Adipocyte (in vitro differentiated cells): ENCODE measurements around the gene PBX3.
A peak's percentile ranks its signal among the peaks of the same experiment; 100 is the strongest.
"Not testable (repeated sequence)": the region's sequence is repeated elsewhere in the genome, so short reads cannot be mapped to it uniquely, and the experiment has no call there.

ENCODE experiments used
- DNase-seq: peaks from one replicate; pipeline ENCODE4 v3.0.0-alpha.2; 2015; ENCODE audit warnings: low read depth
- H3K27me3 ChIP-seq: replicated peaks from 2 replicates; pipeline ENCODE4 v1.7.0; 2013; ENCODE audit warnings: mild to moderate bottlenecking, low read length, moderate library complexity; ENCODE audit not compliant: control insufficient read depth, insufficient read depth
- H3K36me3 ChIP-seq: 2 replicates; pipeline ENCODE4 v1.7.0; 2013; ENCODE audit warnings: low read length, mild to moderate bottlenecking, moderate library complexity; ENCODE audit not compliant: control insufficient read depth, insufficient read depth, severe bottlenecking
- H3K4me1 ChIP-seq: 2 replicates; pipeline ENCODE4 v1.7.0; 2013; ENCODE audit warnings: mild to moderate bottlenecking, low read length, moderate library complexity; ENCODE audit not compliant: control insufficient read depth, insufficient read depth
- H3K4me3 ChIP-seq: 2 replicates; pipeline ENCODE4 v1.7.0; 2013; ENCODE audit warnings: mild to moderate bottlenecking, low read length, moderate library complexity
- H3K9ac ChIP-seq: 2 replicates; pipeline ENCODE4 v1.7.0; 2013; ENCODE audit warnings: mild to moderate bottlenecking, low read length, moderate library complexity
- H3K9me3 ChIP-seq: 2 replicates; pipeline ENCODE4 v1.7.0; 2013; ENCODE audit warnings: mild to moderate bottlenecking, low read length, moderate library complexity; ENCODE audit not compliant: control insufficient read depth

Gene PBX3

DNA sequence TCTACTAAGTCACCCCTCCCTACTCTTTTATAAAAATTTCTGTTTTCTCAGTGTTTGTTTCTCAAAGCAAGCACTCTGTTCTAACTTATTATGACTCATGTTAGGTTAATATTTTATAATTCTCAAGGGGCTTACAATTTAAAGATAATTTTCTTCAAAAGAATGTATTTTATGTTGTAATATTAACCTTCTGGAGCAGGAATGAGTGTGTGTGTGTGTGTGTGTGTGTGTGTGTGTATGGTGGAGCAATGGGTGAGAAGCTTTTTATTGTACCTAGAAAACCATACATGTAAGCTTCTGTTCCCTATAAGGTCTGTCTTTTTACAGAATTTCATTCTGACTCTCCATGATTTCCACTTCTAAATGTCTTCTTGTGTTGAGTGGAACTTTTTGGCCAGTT is 63.0 kb downstream of the PBX3 start:
- Histone ChIP-seq H3K36me3 (no peaks in the 10 kb centered on the region), H3K27me3 (no peaks in the 10 kb centered on the region), H3K9ac (no peak overlapping the region), H3K9me3 (no peaks in the 10 kb centered on the region), H3K4me3 (no peak overlapping the region), H3K4me1 (peaks cover 39% of the 10 kb centered on the region)
- peak; percentile 52 for DNase-seq

DNA sequence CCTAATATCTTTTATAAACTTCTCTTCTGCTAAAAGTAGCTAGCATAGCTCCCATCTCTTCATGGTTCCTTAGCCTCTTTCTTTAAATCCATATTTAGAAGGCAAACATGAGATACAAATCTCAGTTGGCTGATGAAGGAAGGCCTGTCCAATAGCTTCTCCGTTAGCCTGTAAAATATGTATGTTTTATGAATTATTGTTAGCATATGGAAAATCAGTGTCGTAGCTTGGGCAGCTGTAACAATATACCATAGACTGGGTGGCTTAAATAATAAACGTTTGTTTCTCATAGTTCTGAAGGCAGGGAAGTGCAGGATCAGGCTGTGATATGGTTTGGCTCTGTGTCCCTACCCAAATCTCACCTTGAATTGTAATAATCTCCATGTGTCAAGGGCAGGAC is 63.8 kb downstream of the PBX3 start:
- Histone ChIP-seq H3K36me3 (no peaks in the 10 kb centered on the region), H3K27me3 (no peaks in the 10 kb centered on the region), H3K4me1 (peaks cover 31% of the 10 kb centered on the region), H3K4me3 (no peak overlapping the region), H3K9ac (no peak overlapping the region), H3K9me3 (no peaks in the 10 kb centered on the region)
- no peak for DNase-seq

DNA sequence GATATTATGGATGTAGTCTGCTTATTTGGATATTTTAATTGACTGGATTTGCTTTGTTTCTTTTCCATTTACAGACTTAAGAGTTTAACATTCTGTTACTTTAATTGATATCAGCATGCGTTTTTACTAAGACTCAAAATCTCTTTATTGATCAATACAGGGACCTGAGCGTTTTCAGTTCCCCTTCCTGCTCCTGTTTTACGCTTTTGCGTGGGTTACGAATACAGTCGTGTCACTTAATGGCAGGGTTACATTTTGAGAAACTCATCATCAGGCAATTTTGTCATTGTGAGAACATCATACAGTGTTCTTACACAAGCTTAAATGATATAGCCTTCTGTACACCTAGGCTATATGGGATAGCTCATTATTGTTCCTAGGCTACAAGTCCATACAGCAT is 65.2 kb downstream of the PBX3 start:
- no peak for DNase-seq
- H3K9me3 ChIP-seq: no peaks in the 10 kb centered on the region

DNA sequence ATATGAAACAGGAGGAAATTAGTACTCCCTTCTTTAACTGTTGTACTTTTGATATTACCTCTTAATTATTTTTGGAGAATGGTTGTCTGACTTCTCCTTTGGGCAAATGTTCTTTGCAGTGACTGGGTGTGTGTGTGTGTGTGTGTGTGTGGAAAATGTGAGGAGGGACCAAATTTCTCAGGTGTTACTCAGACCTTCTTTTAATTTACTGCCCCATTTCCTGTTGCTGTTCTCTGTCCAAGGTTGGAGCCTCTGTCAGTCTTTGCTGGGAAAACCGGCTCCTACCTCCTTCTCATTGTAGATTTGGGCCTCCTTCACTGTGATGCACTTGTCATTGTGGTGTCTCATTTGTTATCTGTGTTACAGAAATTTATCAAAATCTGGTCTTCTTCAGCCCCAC is 68.4 kb downstream of the PBX3 start:
- Histone ChIP-seq H3K9ac (no peak overlapping the region), H3K27me3 (no peaks in the 10 kb centered on the region), H3K4me3 (no peak overlapping the region), H3K36me3 (no peaks in the 10 kb centered on the region), H3K9me3 (no peaks in the 10 kb centered on the region), H3K4me1 (peaks cover 12% of the 10 kb centered on the region)
- DNase-seq: no peak

More for the DNA sequence above, 65.2 kb downstream of the PBX3 start:
- peaks cover 20% of the 10 kb centered on the region for H3K4me1 ChIP-seq
- H3K36me3 ChIP-seq: no peaks in the 10 kb centered on the region
- no peak overlapping the region for H3K4me3 ChIP-seq
- no peak overlapping the region for H3K9ac ChIP-seq
- no peaks in the 10 kb centered on the region for H3K27me3 ChIP-seq

DNA sequence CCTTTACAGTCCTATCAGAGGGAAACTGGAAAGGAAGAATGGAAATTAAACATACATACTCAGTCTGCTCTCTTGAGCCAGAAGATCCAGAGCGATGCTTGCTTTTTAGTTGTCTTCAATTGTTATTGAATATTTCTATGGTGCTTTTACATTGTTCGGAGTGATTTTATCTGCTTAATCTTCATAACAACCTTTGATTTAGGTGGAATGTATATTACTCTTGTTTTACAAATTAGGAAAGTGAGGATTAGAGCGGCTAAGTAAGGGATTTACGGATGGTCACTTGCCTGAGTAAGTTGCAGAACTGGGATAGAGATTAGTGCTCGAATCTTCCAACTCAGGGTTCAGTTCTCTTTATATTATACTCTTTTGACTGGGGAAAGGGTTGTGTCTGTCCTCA is 69.1 kb downstream of the PBX3 start:
- no peak for DNase-seq

DNA sequence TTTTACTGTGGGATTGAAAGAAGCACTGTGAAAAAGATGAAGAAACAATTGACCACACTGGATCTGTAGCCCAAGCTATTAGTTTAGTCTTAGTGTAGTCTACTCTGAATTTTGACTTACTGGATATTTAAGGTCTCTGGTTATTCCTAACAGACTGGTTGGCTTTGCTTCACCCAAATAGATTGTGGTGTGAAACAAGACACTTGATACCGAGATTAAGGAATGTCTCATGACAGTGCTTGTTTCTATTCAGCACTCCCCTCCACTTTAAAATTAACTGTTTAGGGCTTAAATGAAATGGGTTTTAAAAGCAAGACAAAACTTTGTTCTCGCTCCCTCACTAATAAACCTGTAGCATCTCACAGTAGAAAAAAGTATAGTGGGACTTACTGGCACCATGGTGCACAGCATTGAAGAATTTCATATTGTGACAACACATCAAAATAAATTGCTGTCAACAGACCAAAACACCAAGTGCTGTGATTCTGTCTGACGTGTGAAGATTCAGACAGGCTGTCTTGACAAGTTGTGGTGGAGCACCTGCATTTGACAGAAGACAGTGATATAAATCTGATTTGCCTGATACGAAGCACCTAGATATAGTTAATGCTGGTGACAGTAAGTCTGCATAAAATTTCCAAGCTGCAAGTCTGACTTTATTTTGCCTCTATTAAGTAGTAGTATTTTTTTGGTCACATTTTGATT is 73.1 kb downstream of the PBX3 start:
- Histone ChIP-seq H3K27me3 (no peaks in the 10 kb centered on the region), H3K4me3 (peak overlapping the region; percentile 1), H3K4me1 (peaks cover 20% of the 10 kb centered on the region), H3K9ac (no peak overlapping the region), H3K36me3 (no peaks in the 10 kb centered on the region), H3K9me3 (no peaks in the 10 kb centered on the region)
- no peak for DNase-seq

More for the DNA sequence above, 69.1 kb downstream of the PBX3 start:
- Histone ChIP-seq H3K27me3 (no peaks in the 10 kb centered on the region), H3K4me3 (no peak overlapping the region), H3K4me1 (peaks cover 14% of the 10 kb centered on the region), H3K9me3 (no peaks in the 10 kb centered on the region), H3K9ac (no peak overlapping the region), H3K36me3 (no peaks in the 10 kb centered on the region)

DNA sequence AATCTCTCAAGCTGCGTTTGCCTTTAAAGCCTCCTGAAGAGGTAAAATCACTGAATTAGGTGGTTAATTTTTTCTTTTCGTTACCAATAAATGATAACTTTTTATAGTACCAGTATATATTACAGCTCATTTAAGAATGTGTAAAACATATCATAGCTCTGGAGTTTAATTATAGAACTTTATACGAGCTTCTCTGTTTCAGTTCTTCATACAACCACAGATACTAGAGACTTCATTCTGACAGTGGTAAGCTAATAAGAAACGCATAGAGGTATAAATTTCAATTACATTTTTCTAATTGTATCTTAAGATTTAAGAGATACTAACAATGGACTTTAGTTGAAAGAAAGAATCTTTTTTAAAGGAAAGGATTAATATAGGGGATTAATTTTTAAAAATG is 73.9 kb downstream of the PBX3 start:
- peaks cover 20% of the 10 kb centered on the region for H3K4me1 ChIP-seq
- DNase-seq: no peak
- H3K36me3 ChIP-seq: no peaks in the 10 kb centered on the region
- H3K9me3 ChIP-seq: no peaks in the 10 kb centered on the region
- peak overlapping the region; percentile 66 for H3K4me3 ChIP-seq
- H3K9ac ChIP-seq: peak overlapping the region; percentile 21
- H3K27me3 ChIP-seq: no peaks in the 10 kb centered on the region

DNA sequence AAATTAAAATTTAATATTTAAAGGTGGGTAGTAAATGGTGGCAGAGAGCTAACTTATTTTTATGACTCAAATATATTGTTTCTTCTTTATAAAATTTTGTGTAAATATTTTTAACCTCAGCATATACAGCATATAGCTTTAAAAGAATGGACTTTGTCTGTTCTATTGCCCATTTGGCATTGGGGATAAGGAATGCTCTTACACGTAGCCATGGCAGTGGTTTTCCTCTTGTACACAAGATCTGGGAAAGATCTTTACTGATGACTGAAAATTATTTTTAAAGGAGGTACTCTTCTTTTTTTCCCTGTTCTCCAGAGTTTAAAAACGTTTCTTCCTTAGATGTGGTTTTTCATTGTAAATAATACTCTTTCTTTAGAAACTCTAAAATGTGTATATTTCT is 75.0 kb downstream of the PBX3 start:
- no peak for DNase-seq
- Histone ChIP-seq H3K9ac (no peak overlapping the region), H3K9me3 (no peaks in the 10 kb centered on the region), H3K36me3 (no peaks in the 10 kb centered on the region), H3K27me3 (no peaks in the 10 kb centered on the region), H3K4me1 (peaks cover 20% of the 10 kb centered on the region), H3K4me3 (no peak overlapping the region)

DNA sequence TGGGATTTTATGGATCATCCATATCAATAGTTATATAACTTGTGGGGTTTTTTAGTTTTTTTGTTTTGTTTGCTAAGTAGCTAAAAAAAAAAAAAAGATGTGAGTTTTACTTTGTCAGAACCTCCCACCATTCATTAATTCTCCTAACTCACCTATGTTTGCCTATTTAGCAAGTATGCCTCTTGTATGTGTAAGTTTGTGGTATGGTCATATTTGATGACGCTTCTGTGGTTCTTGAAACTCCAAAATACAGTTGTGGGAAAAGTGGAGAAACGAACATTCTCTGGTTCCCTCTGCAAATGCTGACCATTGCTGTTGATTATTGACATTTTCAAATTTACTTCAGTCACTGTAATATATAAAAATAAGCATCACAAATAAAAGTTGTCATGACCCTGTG is 75.7 kb downstream of the PBX3 start:
- no peak overlapping the region for H3K9ac ChIP-seq
- no peaks in the 10 kb centered on the region for H3K36me3 ChIP-seq
- no peaks in the 10 kb centered on the region for H3K27me3 ChIP-seq
- H3K4me1 ChIP-seq: peaks cover 20% of the 10 kb centered on the region
- H3K9me3 ChIP-seq: no peaks in the 10 kb centered on the region
- H3K4me3 ChIP-seq: no peak overlapping the region
- DNase-seq: no peak

DNA sequence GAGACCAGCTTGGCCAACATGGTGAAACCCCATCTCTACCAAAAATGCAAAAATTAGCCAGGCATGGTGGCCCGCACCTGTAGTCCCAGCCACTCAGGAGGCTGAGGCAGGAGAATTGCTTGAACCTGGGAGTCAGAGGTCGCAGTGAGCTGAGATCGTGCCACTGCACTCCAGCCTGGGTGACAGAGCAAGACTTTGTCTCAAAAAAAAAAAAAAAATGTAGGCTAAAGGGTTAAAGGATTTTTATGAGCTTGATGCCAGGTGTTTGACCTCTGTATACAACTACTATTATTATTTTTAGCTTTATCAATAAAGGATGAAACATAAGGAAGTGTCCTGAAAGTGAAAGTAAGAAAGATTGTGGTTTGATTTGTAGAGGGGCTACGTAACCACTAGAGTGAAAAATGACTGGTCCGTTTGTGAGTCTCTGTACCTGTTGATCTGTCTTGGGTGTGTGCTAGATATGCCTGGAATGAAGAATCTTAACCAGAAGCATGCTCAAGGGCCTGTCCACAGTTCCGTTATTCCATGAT is 76.8 kb downstream of the PBX3 start:
- DNase-seq: not testable (repeated sequence)

DNA sequence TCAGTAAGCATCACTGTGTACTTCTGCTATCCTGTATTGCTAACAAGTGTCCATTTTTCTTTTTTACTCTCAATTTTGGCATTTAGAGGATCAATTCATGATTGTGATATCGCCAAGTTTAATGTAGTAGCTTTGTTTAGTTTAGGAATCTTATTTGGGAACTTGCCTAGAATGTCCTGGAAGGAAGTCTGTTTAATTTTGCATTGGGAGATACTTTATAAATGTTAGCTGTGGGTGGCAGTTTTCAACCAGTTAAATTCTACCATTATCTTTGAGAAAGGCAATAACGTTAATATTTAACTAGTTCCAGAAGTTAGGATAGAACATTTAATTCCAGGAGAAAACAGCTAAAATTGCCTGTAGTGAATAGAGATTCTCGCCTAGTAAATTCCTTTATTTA is 78.6 kb downstream of the PBX3 start:
- H3K27me3 ChIP-seq: no peaks in the 10 kb centered on the region
- no peak for DNase-seq

More for the DNA sequence above, 76.8 kb downstream of the PBX3 start:
- peaks cover 20% of the 10 kb centered on the region for H3K4me1 ChIP-seq
- H3K27me3 ChIP-seq, H3K4me3 ChIP-seq, H3K36me3 ChIP-seq, H3K9ac ChIP-seq, H3K9me3 ChIP-seq: not testable (repeated sequence)

DNA sequence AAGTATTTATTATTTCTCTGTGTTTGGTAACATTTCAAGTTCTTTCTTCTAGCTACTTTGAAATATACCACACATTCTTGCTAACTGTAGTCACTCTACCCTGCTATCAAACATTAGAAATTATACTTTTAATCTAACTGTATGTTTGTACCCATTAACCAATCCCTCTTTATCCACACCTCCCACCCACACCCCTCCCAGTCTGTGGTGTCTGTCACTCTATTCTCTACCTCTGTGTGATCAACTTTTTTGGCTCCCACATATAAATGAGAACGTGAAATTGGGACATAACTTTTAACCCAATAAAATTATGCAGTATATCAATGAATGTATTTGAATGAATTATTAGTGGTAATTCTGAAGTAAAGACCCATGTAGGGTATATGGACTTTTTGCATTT is 79.7 kb downstream of the PBX3 start:
- no peak overlapping the region for H3K9ac ChIP-seq
- no peak for DNase-seq
- peaks cover 4% of the 10 kb centered on the region for H3K4me1 ChIP-seq
- H3K4me3 ChIP-seq: no peak overlapping the region
- no peaks in the 10 kb centered on the region for H3K9me3 ChIP-seq
- no peaks in the 10 kb centered on the region for H3K36me3 ChIP-seq
- no peaks in the 10 kb centered on the region for H3K27me3 ChIP-seq

More for the DNA sequence above, 78.6 kb downstream of the PBX3 start:
- Histone ChIP-seq H3K4me3 (no peak overlapping the region), H3K4me1 (peaks cover 14% of the 10 kb centered on the region), H3K9ac (no peak overlapping the region), H3K9me3 (no peaks in the 10 kb centered on the region), H3K36me3 (no peaks in the 10 kb centered on the region)
